GM23248 (cell line): Measurements from ENCODE around the gene AGMO. TPM values are rescaled to one million over a fixed set of nuclear protein-coding genes. Genes with fewer than 3 reads are reported as not detected.

ENCODE experiments used
- DNase-seq: peaks from one replicate; pipeline ENCODE4 v3.0.0-alpha.2; 2015
- H2AFZ ChIP-seq: fragments of 200-600 bp; sonication (generic); 2 replicates; pipeline ENCODE4 v1.6.1; 2016; ENCODE audit warnings: antibody characterized with exemption
- H3F3A ChIP-seq: fragments of 200-600 bp; sonication (generic); 2 replicates; pipeline ENCODE4 v1.6.1; 2016; ENCODE audit warnings: mild to moderate bottlenecking, antibody characterized with exemption, mixed run types; ENCODE audit not compliant: insufficient read depth
- H3K27ac ChIP-seq: fragments of 200-600 bp; sonication (generic); 2 replicates; pipeline ENCODE4 v1.5.1; 2016; ENCODE audit warnings: mild to moderate bottlenecking
- H3K27me3 ChIP-seq: fragments of 200-600 bp; sonication (generic); replicated peaks from 2 replicates; pipeline ENCODE4 v1.6.1; 2016; ENCODE audit warnings: mild to moderate bottlenecking; ENCODE audit not compliant: insufficient read depth
- H3K36me3 ChIP-seq: fragments of 200-600 bp; sonication (generic); 2 replicates; pipeline ENCODE4 v1.6.1; 2016; ENCODE audit warnings: low read depth, mild to moderate bottlenecking
- H3K4me1 ChIP-seq: fragments of 200-600 bp; sonication (generic); 2 replicates; pipeline ENCODE4 v1.6.1; 2016; ENCODE audit warnings: mild to moderate bottlenecking; ENCODE audit not compliant: insufficient read depth
- H3K4me2 ChIP-seq: fragments of 200-600 bp; sonication (generic); one replicate; pipeline ENCODE4 v1.6.1; 2016; ENCODE audit warnings: mild to moderate bottlenecking; ENCODE audit not compliant: unreplicated experiment
- H3K4me3 ChIP-seq: fragments of 200-600 bp; sonication (generic); 2 replicates; pipeline ENCODE4 v1.5.1; 2016; ENCODE audit warnings: mild to moderate bottlenecking
- H3K79me2 ChIP-seq: fragments of 200-600 bp; sonication (generic); 2 replicates; pipeline ENCODE4 v1.6.1; 2016; ENCODE audit warnings: mild to moderate bottlenecking; ENCODE audit not compliant: insufficient read depth
- H3K9ac ChIP-seq: fragments of 200-600 bp; sonication (generic); 2 replicates; pipeline ENCODE4 v1.6.1; 2016; ENCODE audit warnings: mild to moderate bottlenecking
- H3K9me2 ChIP-seq: fragments of 200-600 bp; sonication (generic); 2 replicates; pipeline ENCODE4 v1.6.1; 2016; ENCODE audit warnings: mixed run types, mild to moderate bottlenecking, moderate library complexity; ENCODE audit not compliant: insufficient read depth
- H3K9me3 ChIP-seq: fragments of 200-600 bp; sonication (generic); one replicate; pipeline ENCODE4 v1.6.1; 2017; ENCODE audit warnings: low read depth
- H4K20me1 ChIP-seq: fragments of 200-600 bp; sonication (generic); 2 replicates; pipeline ENCODE4 v1.6.0; 2016; ENCODE audit not compliant: insufficient read depth
- EZH2 ChIP-seq: fragments of 200-600 bp; sonication (generic); IDR thresholded peaks from 2 replicates; pipeline ENCODE4 v1.6.1; 2018; ENCODE audit warnings: antibody characterized with exemption, mild to moderate bottlenecking; ENCODE audit not compliant: insufficient read depth, poor library complexity, severe bottlenecking
- EZH2phosphoT487 ChIP-seq: fragments of 200-600 bp; sonication (generic); IDR thresholded peaks from 2 replicates; pipeline ENCODE4 v1.6.1; 2018; ENCODE audit warnings: antibody characterized with exemption, moderate library complexity, mild to moderate bottlenecking, low read depth; ENCODE audit not compliant: insufficient read depth
- WGBS, 2 experiments: methylation state at CpG; one replicate each; pipeline ENCODE4 v1.1.6; 2015 to 2017; ENCODE audit warnings: low lambda C conversion rate in 2 of 2, low coverage in 1 of 2; ENCODE audit errors: missing lambda C conversion rate in 2 of 2; 5-methylcytosine and 5-hydroxymethylcytosine counted together
- in situ Hi-C: fragments of 300-500 bp; cut with MboI; formaldehyde crosslinking; loops from 2 replicates; pipeline ENCODE4 v1.15.0; 2020
- polyA plus RNA-seq: library from polyadenylated mRNA; unstranded; fragments of >200 nt; fragmentation: Nextera tagmentation; extraction: Ambion mirVana; gene quantifications from 2 replicates; pipeline ENCODE4 v1.2.1, GENCODE V29; 2016
- total RNA-seq: library from RNA; depleted of rRNA; stranded (reverse); fragments of >200 nt; shearing (Covaris generic); gene quantifications from 2 replicates; pipeline ENCODE4 v1.2.3, GENCODE V29; 2014

Gene AGMO
- total and polyA plus RNA-seq, 2 experiments from 2014 or later, result not detected

DNA sequence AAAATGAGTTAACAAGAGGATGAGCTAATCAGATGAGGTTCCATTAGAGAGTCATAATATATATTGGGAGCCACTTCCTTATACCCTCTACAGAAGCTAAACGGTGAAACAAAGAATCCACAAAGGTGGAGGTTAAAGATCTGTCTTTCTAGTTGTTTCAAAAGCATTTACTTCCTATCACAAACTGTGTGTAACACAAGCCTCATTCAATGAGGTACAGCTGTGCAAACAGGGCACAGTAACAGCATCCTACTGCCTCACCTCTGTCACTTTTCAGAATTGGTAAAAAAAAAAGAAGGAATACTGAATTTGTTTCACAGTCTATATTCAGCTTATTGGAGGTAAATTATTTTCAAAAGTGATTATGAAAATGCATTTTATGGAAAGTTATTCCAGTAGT lies 128.7 kb downstream of the AGMO start:
- TF ChIP-seq EZH2phosphoT487 (no peak), EZH2 (no peak)

GRCh38 chr7:15430911-15431310 lies 130.9 kb downstream of the AGMO start:
- WGBS, 2 experiments, result 94 to 100% methylated on average over 1 of the region's 1 CpG
- H3K36me3 ChIP-seq, result no peaks in the 10 kb centered on the region
- in situ Hi-C loops, result no loop called here
- H3K4me1 ChIP-seq, result no peaks in the 10 kb centered on the region
- no peaks in the 10 kb centered on the region for H3K27me3 ChIP-seq
- DNase-seq, result no peak
- H3K4me2 ChIP-seq, result no peak overlapping the region
- H3K79me2 ChIP-seq, result no peaks in the 10 kb centered on the region
- TF ChIP-seq EZH2phosphoT487 (no peak), EZH2 (no peak)
- no peak overlapping the region for H3K27ac ChIP-seq
- no peak overlapping the region for H3K9ac ChIP-seq
- H3F3A ChIP-seq, result no peaks in the 10 kb centered on the region
- no peak overlapping the region for H2AFZ ChIP-seq
- no peaks in the 10 kb centered on the region for H4K20me1 ChIP-seq
- H3K4me3 ChIP-seq, result no peak overlapping the region
- H3K9me3 ChIP-seq, result no peaks in the 10 kb centered on the region
- no peaks in the 10 kb centered on the region for H3K9me2 ChIP-seq

More for the DNA sequence above, 128.7 kb downstream of the AGMO start:
- no peaks in the 10 kb centered on the region for H3K9me3 ChIP-seq
- no peak overlapping the region for H3K27ac ChIP-seq
- in situ Hi-C loops, result no loop called here
- DNase-seq, result no peak
- no peaks in the 10 kb centered on the region for H4K20me1 ChIP-seq
- H3F3A ChIP-seq, result no peaks in the 10 kb centered on the region
- no peaks in the 10 kb centered on the region for H3K4me1 ChIP-seq
- no peaks in the 10 kb centered on the region for H3K36me3 ChIP-seq
- H3K9ac ChIP-seq, result no peak overlapping the region
- no peaks in the 10 kb centered on the region for H3K27me3 ChIP-seq
- no peak overlapping the region for H3K4me2 ChIP-seq
- H2AFZ ChIP-seq, result no peak overlapping the region
- 6 to 7% methylated on average over 1 of the region's 1 CpG for WGBS, 2 experiments
- H3K9me2 ChIP-seq, result no peaks in the 10 kb centered on the region
- no peaks in the 10 kb centered on the region for H3K79me2 ChIP-seq
- H3K4me3 ChIP-seq, result no peak overlapping the region

- Histone ChIP-seq H3K27me3 (no peaks in the 10 kb centered on the region), H3K9ac (no peak overlapping the region), H3K4me3 (no peak overlapping the region), H3K9me2 (no peaks in the 10 kb centered on the region), H4K20me1 (no peaks in the 10 kb centered on the region), H3K27ac (no peak overlapping the region), H3K4me2 (no peak overlapping the region), H3K36me3 (no peaks in the 10 kb centered on the region), H2AFZ (no peak overlapping the region), H3F3A (no peaks in the 10 kb centered on the region), H3K4me1 (no peaks in the 10 kb centered on the region), H3K9me3 (no peaks in the 10 kb centered on the region), H3K79me2 (no peaks in the 10 kb centered on the region)
- in situ Hi-C loops, result no loop called here
- no peak for DNase-seq
- no peak for TF ChIP-seq EZH2
- TF ChIP-seq EZH2phosphoT487, result no peak
- 68 to 72% methylated on average over 2 of the region's 2 CpGs for WGBS, 2 experiments
Measured at GRCh38 chr7:15430191-15430590, 131.6 kb downstream of the AGMO start.

- Histone ChIP-seq H3K27ac (no peak overlapping the region), H4K20me1 (no peaks in the 10 kb centered on the region), H3K4me2 (peak overlapping the region; percentile 53), H2AFZ (no peak overlapping the region), H3F3A (peaks cover 11% of the 10 kb centered on the region; the same call in 1 of the 2 replicates), H3K79me2 (no peaks in the 10 kb centered on the region), H3K4me3 (no peak overlapping the region), H3K4me1 (peaks cover 9% of the 10 kb centered on the region), H3K9me3 (no peaks in the 10 kb centered on the region), H3K36me3 (no peaks in the 10 kb centered on the region), H3K9ac (no peak overlapping the region), H3K27me3 (no peaks in the 10 kb centered on the region), H3K9me2 (no peaks in the 10 kb centered on the region)
- no peak for TF ChIP-seq EZH2phosphoT487
- TF ChIP-seq EZH2, result no peak
- 20 to 31% methylated on average over 2 of the region's 2 CpGs for WGBS, 2 experiments
- peak; percentile 62 for DNase-seq
- in situ Hi-C loops, result no loop called here
Measured at GRCh38 chr7:15424468-15424867, 137.3 kb downstream of the AGMO start.

DNA sequence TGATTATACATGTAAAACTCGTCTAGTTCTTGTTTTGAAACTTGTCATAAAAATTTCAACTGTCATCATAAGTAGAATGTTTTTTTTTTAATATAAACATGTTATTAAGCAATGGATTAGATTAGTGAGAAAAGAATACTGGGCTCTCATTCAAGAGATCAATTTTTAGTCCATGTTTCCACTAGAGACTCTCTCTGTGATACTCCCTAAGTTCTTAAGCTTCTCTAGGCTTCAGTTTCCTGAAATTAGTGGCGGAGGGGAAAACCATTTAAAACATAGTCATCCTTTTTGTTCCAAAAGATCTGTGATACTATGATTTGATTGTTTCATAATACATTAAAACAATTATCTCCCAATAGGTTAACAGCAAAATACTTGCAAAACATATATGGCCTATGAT lies 142.2 kb downstream of the AGMO start:
- no peak overlapping the region for H3K4me3 ChIP-seq
- H3K79me2 ChIP-seq, result no peaks in the 10 kb centered on the region
- H3K9me2 ChIP-seq, result no peaks in the 10 kb centered on the region
- peaks cover 8% of the 10 kb centered on the region for H3K4me1 ChIP-seq
- peaks cover 11% of the 10 kb centered on the region; the same call in 1 of the 2 replicates for H3F3A ChIP-seq
- H3K4me2 ChIP-seq, result no peak overlapping the region
- no peaks in the 10 kb centered on the region for H3K27me3 ChIP-seq
- no peaks in the 10 kb centered on the region for H3K9me3 ChIP-seq
- no peak overlapping the region for H2AFZ ChIP-seq
- in situ Hi-C loops, result no loop called here
- no peak overlapping the region for H3K9ac ChIP-seq
- TF ChIP-seq EZH2 (no peak), EZH2phosphoT487 (no peak)
- no peaks in the 10 kb centered on the region for H4K20me1 ChIP-seq
- no peak overlapping the region for H3K27ac ChIP-seq
- DNase-seq, result no peak
- 62 to 65% methylated on average over 2 of the region's 2 CpGs for WGBS, 2 experiments
- H3K36me3 ChIP-seq, result no peaks in the 10 kb centered on the region
